ENCODE data around the gene TBC1D24. TPM values are rescaled to one million over a fixed set of nuclear protein-coding genes. Genes with fewer than 3 reads are reported as not detected.

The TBC1D24 gene
- total and polyA plus RNA-seq, 11 donors: 4.0 to 19.2 (median 11.6) TPM

DNA sequence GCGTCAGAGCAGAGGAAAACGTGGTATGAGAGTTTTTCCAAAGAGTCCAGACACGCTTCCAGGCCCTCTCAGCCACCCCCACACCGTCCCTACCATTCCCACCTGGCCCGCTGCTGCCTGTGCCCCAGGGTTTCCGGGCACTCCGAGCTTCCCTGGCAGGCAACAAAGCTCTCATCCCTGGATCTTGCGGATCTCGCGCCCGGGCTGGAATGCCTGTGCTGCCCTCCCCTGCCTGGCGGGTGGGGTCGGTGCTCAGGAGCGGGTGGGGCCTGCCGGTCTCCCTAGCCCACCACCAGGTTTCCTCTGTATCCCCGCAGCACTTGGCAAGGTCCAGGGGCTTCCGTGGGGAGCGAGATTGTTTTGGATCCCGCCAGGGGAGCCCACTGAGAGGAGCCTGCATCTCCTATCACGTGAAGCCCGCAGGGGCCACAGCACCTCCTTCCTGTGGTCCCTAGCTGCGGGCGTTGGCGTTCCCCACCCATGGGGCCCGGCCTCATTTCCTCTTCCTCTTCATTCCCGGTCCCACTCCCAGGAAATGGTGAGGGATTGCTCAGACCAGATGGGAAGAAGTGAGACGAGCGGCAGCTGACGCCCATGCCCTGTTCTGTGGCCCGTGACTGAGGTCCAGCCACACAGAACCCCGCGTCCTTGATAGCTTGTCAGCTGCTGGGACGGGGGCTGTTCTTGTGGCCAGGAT lies 11.0 kb downstream of the TBC1D24 start:
- Histone ChIP-seq H3K36me3 (no peaks in the 10 kb centered on the region), H3K27me3 (no peaks in the 10 kb centered on the region), H3K27ac (peak overlapping the region in 9 of 12 donors; percentile 29 to 62 (median 56)), H3K4me3 (peak overlapping the region in 7 of 12 donors; percentile 1 to 29 (median 15)), H3K9me3 (no peaks in the 10 kb centered on the region), H3K4me1 (peaks cover 0 to 41% (median 23%) of the 10 kb centered on the region in 12 donors)
- 60 to 71% (median 64%) methylated on average over 31 to 33 of the region's 33 CpGs for WGBS, 4 donors
- ATAC-seq (peak; percentile 23 to 78 (median 30)), DNase-seq (peak in 3 of 5 donors; percentile 36 to 65 (median 52))
- TF ChIP-seq, protein P1, sequence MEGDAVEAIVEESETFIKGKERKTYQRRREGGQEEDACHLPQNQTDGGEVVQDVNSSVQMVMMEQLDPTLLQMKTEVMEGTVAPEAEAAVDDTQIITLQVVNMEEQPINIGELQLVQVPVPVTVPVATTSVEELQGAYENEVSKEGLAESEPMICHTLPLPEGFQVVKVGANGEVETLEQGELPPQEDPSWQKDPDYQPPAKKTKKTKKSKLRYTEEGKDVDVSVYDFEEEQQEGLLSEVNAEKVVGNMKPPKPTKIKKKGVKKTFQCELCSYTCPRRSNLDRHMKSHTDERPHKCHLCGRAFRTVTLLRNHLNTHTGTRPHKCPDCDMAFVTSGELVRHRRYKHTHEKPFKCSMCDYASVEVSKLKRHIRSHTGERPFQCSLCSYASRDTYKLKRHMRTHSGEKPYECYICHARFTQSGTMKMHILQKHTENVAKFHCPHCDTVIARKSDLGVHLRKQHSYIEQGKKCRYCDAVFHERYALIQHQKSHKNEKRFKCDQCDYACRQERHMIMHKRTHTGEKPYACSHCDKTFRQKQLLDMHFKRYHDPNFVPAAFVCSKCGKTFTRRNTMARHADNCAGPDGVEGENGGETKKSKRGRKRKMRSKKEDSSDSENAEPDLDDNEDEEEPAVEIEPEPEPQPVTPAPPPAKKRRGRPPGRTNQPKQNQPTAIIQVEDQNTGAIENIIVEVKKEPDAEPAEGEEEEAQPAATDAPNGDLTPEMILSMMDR (IDR thresholded peaks at IDR 0.05): no peak
- no peak for TF ChIP-seq POLR2A (IDR thresholded peaks at IDR 0.05)
- intact Hi-C loops (cut with DNase I): no loop called here

DNA sequence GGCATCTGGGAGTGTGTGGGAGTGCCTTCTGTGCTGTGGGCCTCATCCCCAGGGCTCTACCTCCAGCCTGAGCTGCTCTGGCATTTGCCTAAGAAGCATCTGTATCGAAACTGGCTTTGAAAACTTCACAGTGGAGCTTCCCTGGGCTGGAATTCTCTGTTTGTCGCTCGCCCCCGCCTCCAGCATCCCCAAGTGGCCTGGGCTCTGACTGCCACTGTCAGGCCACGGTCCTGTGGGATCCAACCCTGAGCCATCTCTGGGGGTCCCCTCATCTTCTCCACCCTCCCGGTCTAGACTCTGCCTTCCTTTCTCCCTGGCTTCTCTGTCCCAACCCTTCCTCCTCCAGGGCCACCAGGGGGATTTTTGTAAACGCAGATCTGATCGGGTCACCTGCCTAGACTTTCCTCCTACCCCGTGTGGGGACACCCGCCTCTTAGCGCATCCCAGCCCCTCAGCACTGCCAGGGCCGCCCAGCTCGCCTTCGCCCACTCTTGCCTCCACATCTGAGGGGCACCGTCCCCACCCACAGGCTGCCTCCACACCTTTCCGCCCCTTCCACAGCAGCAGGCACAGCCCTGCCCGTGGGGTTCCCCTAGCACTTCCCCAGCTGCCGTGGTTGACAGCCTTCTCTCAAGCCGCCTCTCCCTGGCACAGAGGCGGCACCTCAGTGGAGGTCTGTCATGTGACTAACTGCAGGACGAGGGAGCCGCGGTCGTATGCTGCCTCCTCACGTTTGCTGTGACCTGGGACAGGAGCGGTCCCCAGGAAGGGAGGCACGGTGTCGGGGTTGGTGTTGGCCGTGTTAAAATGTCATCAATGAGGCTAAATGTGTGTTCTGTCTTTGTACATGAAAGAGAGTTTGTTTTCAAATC lies 12.0 kb downstream of the TBC1D24 start:
- intact Hi-C loops (cut with DNase I): no loop called here
- 57 to 69% (median 68%) methylated on average over 28 to 29 of the region's 29 CpGs for WGBS, 4 donors
- peak; percentile 49 to 82 (median 72) for ATAC-seq
- Histone ChIP-seq H3K27ac (peak overlapping the region in 9 of 12 donors; percentile 24 to 62 (median 54)), H3K9me3 (no peaks in the 10 kb centered on the region), H3K27me3 (no peaks in the 10 kb centered on the region), H3K4me1 (peaks cover 0 to 41% (median 23%) of the 10 kb centered on the region in 12 donors), H3K4me3 (peak overlapping the region in 1 of 12 donors; percentile 29), H3K36me3 (no peaks in the 10 kb centered on the region)
- TF ChIP-seq, protein P1 (IDR thresholded peaks at IDR 0.05): peak in 8 of 12 donors; percentile 11 to 48 (median 28)
- TF ChIP-seq POLR2A (IDR thresholded peaks at IDR 0.05): no peak
- peak in 4 of 5 donors; percentile 46 to 75 (median 70) for DNase-seq

DNA sequence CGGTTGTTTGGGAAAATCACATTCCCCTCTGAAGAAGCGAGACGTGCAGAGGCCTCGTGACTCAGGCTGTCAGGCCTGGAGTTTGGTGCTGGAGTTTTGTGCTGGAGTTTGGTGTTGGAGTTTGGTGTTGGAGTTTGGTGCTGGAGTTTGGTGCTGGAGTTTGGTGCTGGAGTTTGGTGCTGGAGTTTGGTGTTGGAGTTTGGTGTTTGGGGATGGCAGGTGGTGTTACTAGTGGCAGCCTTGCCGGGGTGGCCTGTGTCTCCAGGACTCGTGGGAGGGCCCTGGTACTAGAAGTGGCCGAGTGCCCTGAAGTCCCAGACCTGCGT lies 12.6 kb downstream of the TBC1D24 start:
- TF ChIP-seq POLR2A (IDR thresholded peaks at IDR 0.05): no peak
- TF ChIP-seq, protein P1 (IDR thresholded peaks at IDR 0.05): no peak
- WGBS, 4 donors: 80 to 83% (median 82%) methylated on average over 5 to 8 of the region's 8 CpGs
- H3K27me3 ChIP-seq: no peaks in the 10 kb centered on the region
- no peak overlapping the region for H3K27ac ChIP-seq
- intact Hi-C loops (cut with DNase I): no loop called here
- no peaks in the 10 kb centered on the region for H3K9me3 ChIP-seq
- H3K4me3 ChIP-seq: no peak overlapping the region
- H3K36me3 ChIP-seq: no peaks in the 10 kb centered on the region
- no peak for DNase-seq
- H3K4me1 ChIP-seq: peaks cover 0 to 38% (median 19%) of the 10 kb centered on the region in 12 donors
- ATAC-seq: no peak

All from heart left ventricle (tissue), 16 donors.